Measurements from ENCODE around the gene HAUS5. TPM values are rescaled to one million over a fixed set of nuclear protein-coding genes. Genes with fewer than 3 reads are reported as not detected.
A peak's percentile ranks its signal among the peaks of the same experiment; 100 is the strongest.
"Not testable (repeated sequence)": the region's sequence is repeated elsewhere in the genome, so short reads cannot be mapped to it uniquely, and the experiment has no call there.

The HAUS5 gene
- total and polyA plus RNA-seq, 10 of the 15 experiments (the other 5 are each of a cell fraction or from before 2014, with no cell fraction given), result 3.1 to 32.6 (median 17.6) TPM

DNA sequence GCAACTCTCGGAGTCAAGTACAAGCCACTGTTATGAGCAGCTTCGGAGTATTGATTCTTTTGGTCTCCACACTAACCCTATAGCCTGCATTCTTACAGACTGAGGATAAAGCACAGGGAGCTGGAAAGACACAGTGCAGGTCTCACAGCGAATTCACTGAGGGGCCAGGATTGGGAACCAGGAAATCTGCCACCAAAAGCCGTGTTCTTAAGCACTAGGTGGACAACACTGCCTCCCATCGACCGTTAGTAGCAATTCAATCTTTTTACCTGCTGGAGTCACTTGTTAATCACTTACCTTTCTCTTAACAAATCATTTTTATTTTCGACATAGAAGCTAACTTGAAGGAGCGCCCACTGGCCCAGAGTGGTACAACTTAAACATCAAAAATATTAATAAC is 20.3 kb upstream of the HAUS5 start (continued):
- TF ChIP-seq REST (IDR thresholded peaks at IDR 0.05; ENCODE audit: low read depth, low read length) (no peak), MEF2B (IDR thresholded peaks at IDR 0.05; ENCODE audit: partially characterized antibody, poor library complexity, severe bottlenecking) (no peak), CHD4 (IDR thresholded peaks at IDR 0.05) (no peak), HCFC1 (IDR thresholded peaks at IDR 0.05; ENCODE audit: low read length) (no peak), TCF7 (IDR thresholded peaks at IDR 0.05; ENCODE audit: borderline replicate concordance) (no peak), MTA3 (IDR thresholded peaks at IDR 0.05; ENCODE audit: borderline replicate concordance, low read length) (no peak), HDAC6 (IDR thresholded peaks at IDR 0.05; ENCODE audit: unreplicated experiment) (no peak), IKZF1 (conservative IDR thresholded peaks at IDR 0.05) (0 out of 2 replicates have a peak, but pooled peaks have one; percentile 17), RAD21 (IDR thresholded peaks at IDR 0.05; ENCODE audit: insufficient read depth, low read depth, low read length) (peak; percentile 84), SUPT20H (IDR thresholded peaks at IDR 0.05; ENCODE audit: borderline replicate concordance, control insufficient read depth, low read depth, low read length) (no peak), ZNF217 (IDR thresholded peaks at IDR 0.05) (no peak), SUZ12 (IDR thresholded peaks at IDR 0.05; ENCODE audit: unreplicated experiment) (no peak), RAD51 (IDR thresholded peaks at IDR 0.05) (no peak), NRF1 (conservative IDR thresholded peaks at IDR 0.05; ENCODE audit: low read depth, low read length) (no peak)
- TF ChIP-seq, protein P1, sequence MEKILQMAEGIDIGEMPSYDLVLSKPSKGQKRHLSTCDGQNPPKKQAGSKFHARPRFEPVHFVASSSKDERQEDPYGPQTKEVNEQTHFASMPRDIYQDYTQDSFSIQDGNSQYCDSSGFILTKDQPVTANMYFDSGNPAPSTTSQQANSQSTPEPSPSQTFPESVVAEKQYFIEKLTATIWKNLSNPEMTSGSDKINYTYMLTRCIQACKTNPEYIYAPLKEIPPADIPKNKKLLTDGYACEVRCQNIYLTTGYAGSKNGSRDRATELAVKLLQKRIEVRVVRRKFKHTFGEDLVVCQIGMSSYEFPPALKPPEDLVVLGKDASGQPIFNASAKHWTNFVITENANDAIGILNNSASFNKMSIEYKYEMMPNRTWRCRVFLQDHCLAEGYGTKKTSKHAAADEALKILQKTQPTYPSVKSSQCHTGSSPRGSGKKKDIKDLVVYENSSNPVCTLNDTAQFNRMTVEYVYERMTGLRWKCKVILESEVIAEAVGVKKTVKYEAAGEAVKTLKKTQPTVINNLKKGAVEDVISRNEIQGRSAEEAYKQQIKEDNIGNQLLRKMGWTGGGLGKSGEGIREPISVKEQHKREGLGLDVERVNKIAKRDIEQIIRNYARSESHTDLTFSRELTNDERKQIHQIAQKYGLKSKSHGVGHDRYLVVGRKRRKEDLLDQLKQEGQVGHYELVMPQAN (conservative IDR thresholded peaks at IDR 0.05), result no peak

GRCh38 chr19:35595026-35595425 is 17.5 kb upstream of the HAUS5 start:
- ChIA-PET RAD21 (ENCODE audit: unreplicated experiment) (interaction anchor here (0.9 kb wide), 1 partner anchor 47 kb away, joined by 3 read pairs; no protein-coding TSS in a partner anchor), SMC1A (ENCODE audit: uncharacterized antibody, unreplicated experiment) (interaction anchor here (1.9 kb wide), 1 partner anchor 15 kb away, joined by 5 read pairs; no protein-coding TSS in a partner anchor), CTCF (interaction anchor here (1.0 to 1.1 kb wide), 2 partner anchors 14 to 47 kb away, joined by 4 to 6 read pairs; no protein-coding TSS in a partner anchor)
- POLR2A ChIA-PET; H3K27me3 ChIP-seq (replicated peaks in 1 of 2; ENCODE audit: control insufficient read depth in 2 of 2, insufficient read depth in 2 of 2, low read length in 1 of 2); DNase-seq (ENCODE audit: low read depth, low spot score); H3K27ac ChIP-seq (ENCODE audit: control insufficient read depth, insufficient read depth); H3K4me3 ChIP-seq; H3K36me3 ChIP-seq (ENCODE audit: control insufficient read depth in 2 of 2, insufficient read depth in 2 of 2, low read length in 1 of 2); BruUV-seq (replicated peaks); H3K79me2 ChIP-seq (ENCODE audit: control insufficient read depth, insufficient read depth, low read length); H3K9me3 ChIP-seq (replicated peaks; ENCODE audit: control insufficient read depth, insufficient read depth, low read length); H3K4me1 ChIP-seq (ENCODE audit: control insufficient read depth, insufficient read depth, low read length); H3K4me2 ChIP-seq (ENCODE audit: control insufficient read depth, insufficient read depth); H3K9ac ChIP-seq (ENCODE audit: control insufficient read depth, insufficient read depth, low read length); H4K20me1 ChIP-seq (ENCODE audit: control insufficient read depth, insufficient read depth); ATAC-seq; H2AFZ ChIP-seq (ENCODE audit: control insufficient read depth, low read depth, low read length); in situ Hi-C loops (cut with MboI); FAIRE-seq: not testable (repeated sequence)
- intact Hi-C loops (cut with micrococcal nuclease; ENCODE audit: unreplicated experiment), result loop anchor here (5.0 kb wide), 1 partner anchor 248 kb away; the partner anchor contains the start of gene FFAR1
- WGBS (ENCODE audit: insufficient coverage, insufficient replicate concordance, low lambda C conversion rate, missing lambda C conversion rate), result 24% methylated on average over 3 of the region's 3 CpGs
